Ovary (tissue), 9 donors: Measurements from ENCODE around the gene TERB1. TPM values are rescaled to one million over a fixed set of nuclear protein-coding genes. Genes with fewer than 3 reads are reported as not detected.
A peak's percentile ranks its signal among the peaks of the same experiment; 100 is the strongest.

ENCODE experiments used
- DNase-seq, 5 donors: peaks; one replicate each; pipeline ENCODE4 v3.0.0-alpha.2; 2019 to 2020
- H3K27ac ChIP-seq, 2 donors: fragments of 200-600 bp; one replicate each; pipeline versions ENCODE4 v1.5.1 to v1.8.0; 2019 to 2022
- H3K27me3 ChIP-seq: fragments of 200-600 bp; one replicate; pipeline ENCODE4 v1.8.0; 2022
- H3K36me3 ChIP-seq: fragments of 200-600 bp; sonication (generic); one replicate; pipeline ENCODE4 v1.5.1; 2019
- H3K4me1 ChIP-seq: one replicate; pipeline ENCODE4 v1.8.1; 2013; ENCODE audit warnings: mild to moderate bottlenecking, moderate library complexity; ENCODE audit not compliant: insufficient read depth
- H3K4me3 ChIP-seq: fragments of 200-600 bp; sonication (generic); one replicate; pipeline ENCODE4 v1.5.1; 2017
- H3K9me3 ChIP-seq, 2 donors: fragments of 200-600 bp in 1 of 2; sonication (generic) in 1 of 2; one replicate each; pipeline versions ENCODE4 v1.5.1 to v1.8.1; 2013 to 2019; ENCODE audit warnings: mild to moderate bottlenecking in 1 of 2, moderate library complexity in 1 of 2
- CTCF ChIP-seq, 3 donors: fragments of 450-650 bp in 2 of 3; fragments of 200-600 bp in 1 of 3; IDR thresholded peaks; one replicate each; pipeline versions ENCODE4 v1.5.1 to v1.8.0; 2016 to 2022; ENCODE audit warnings: antibody characterized with exemption in 3 of 3, mild to moderate bottlenecking in 1 of 3
- EP300 ChIP-seq: sonication (generic); formaldehyde crosslinking; IDR thresholded peaks from one replicate; pipeline ENCODE4 v1.6.1; 2017; ENCODE audit warnings: antibody characterized with exemption
- POLR2A ChIP-seq: fragments of 450-650 bp; IDR thresholded peaks from one replicate; pipeline ENCODE4 v1.6.1; 2017; ENCODE audit warnings: antibody characterized with exemption, mild to moderate bottlenecking, moderate library complexity
- WGBS, 3 donors: extraction: QIAGEN DNeasy Blood & Tissue Kit in 1 of 3; methylation state at CpG; one replicate each; pipeline versions ENCODE4 v1.1.5 to v1.1.7; 2013 to 2017; 5-methylcytosine and 5-hydroxymethylcytosine counted together
- intact Hi-C, 4 donors: fragments of 100-400 bp; cut with DNase I; formaldehyde crosslinking; loops; one replicate each; pipeline versions ENCODE4 v1.11.0 to v1.15.1; 2022 to 2023
- polyA plus RNA-seq, 2 donors: library from polyadenylated mRNA; stranded (reverse); fragments of 200-250 nt in 1 of 2; fragments of 350-450 nt in 1 of 2; fragmentation: Illumina TruSeq in 1 of 2; extraction: RNeasy Lipid Tissue Mini Kit (QIAGEN cat#74804) in 1 of 2; gene quantifications; one replicate each; pipeline ENCODE4 v1.2.3, GENCODE V29; 2013 to 2014
- total RNA-seq, 7 donors: library from RNA; depleted of rRNA in 2 of 7; stranded (reverse); fragments of >200 nt in 2 of 7; fragmentation: NEBNext Ultra II Directional in 3 of 7; extraction: Animal tissue kit (Norgen Biotek cat#: 25700) in 3 of 7; gene quantifications; one replicate each; pipeline versions ENCODE4 v1.1.0 to v1.2.4, GENCODE V29; 2016 to 2023
- donor health status: DM: no; HTN: no; CAD: no; lungs with moderate emphysema.
- donor health status: DM: no; HTN: no; CAD: no.
- donor health status: Bipolar disorder and iron deficiency.
- donor health status: DM: yes; HTN: yes; CAD: no.
- donor health status: DM: no; HTN: no; CAD: no.
- donor health status: DM: yes; HTN: yes; CAD: no.

Gene TERB1
- total and polyA plus RNA-seq, 9 donors, result 0.04 to 0.50 (median 0.31) TPM; not detected in 5

- no peaks in the 10 kb centered on the region for H3K9me3 ChIP-seq
- H3K36me3 ChIP-seq, result no peaks in the 10 kb centered on the region
- no peaks in the 10 kb centered on the region for H3K27me3 ChIP-seq
- DNase-seq, result peak in 1 of 5 donors; percentile 4
- WGBS, 3 donors, result 10 to 12% (median 11%) methylated on average over 10 of the region's 10 CpGs
- intact Hi-C loops, result no loop called here
- no peak overlapping the region for H3K27ac ChIP-seq
- no peak overlapping the region for H3K4me3 ChIP-seq
- no peak for TF ChIP-seq EP300
- no peak for TF ChIP-seq CTCF (IDR thresholded peaks at IDR 0.05)
- TF ChIP-seq POLR2A, result no peak
- H3K4me1 ChIP-seq, result peaks cover 7% of the 10 kb centered on the region
Measured at GRCh38 chr16:66845080-66845410, 43.7 kb upstream of the TERB1 start.

- Histone ChIP-seq H3K4me1 (peaks cover 7% of the 10 kb centered on the region), H3K9me3 (no peaks in the 10 kb centered on the region), H3K4me3 (no peak within 1 kb of the TSS), H3K27ac (no peak within 1 kb of the TSS), H3K27me3 (no peaks in the 10 kb centered on the region), H3K36me3 (no peaks in the 10 kb centered on the region)
- TF ChIP-seq POLR2A (no peak), CTCF (IDR thresholded peaks at IDR 0.05) (no peak), EP300 (no peak)
- DNase-seq, result peak in 1 of 5 donors; percentile 12
- 0 to 1% (median 1%) methylated on average over 69 to 79 of the region's 79 CpGs for WGBS, 3 donors
- intact Hi-C loops, result no loop called here
Measured at GRCh38 chr16:66844342-66845079, 43.1 kb upstream of the TERB1 start, which contains the start of gene CA7. Gene CA7 (plus strand): TSS chr16:66844414. CDS start chr16:66844488, 74 bp downstream.

- Histone ChIP-seq H3K27ac (no peak overlapping the region), H3K4me3 (no peak overlapping the region), H3K9me3 (no peaks in the 10 kb centered on the region), H3K27me3 (no peaks in the 10 kb centered on the region), H3K36me3 (no peaks in the 10 kb centered on the region), H3K4me1 (peaks cover 7% of the 10 kb centered on the region)
- TF ChIP-seq POLR2A (no peak), EP300 (no peak), CTCF (IDR thresholded peaks at IDR 0.05) (no peak)
- WGBS, 3 donors, result 12 to 16% (median 14%) methylated on average over 10 to 14 of the region's 14 CpGs
- intact Hi-C loops, result no loop called here
- DNase-seq, result peak in 1 of 5 donors; percentile 10
Measured at GRCh38 chr16:66844009-66844341, 42.6 kb upstream of the TERB1 start.

GRCh38 chr16:66843191-66843590 lies 41.8 kb upstream of the TERB1 start:
- Histone ChIP-seq H3K4me3 (no peak overlapping the region), H3K27ac (no peak overlapping the region), H3K27me3 (no peaks in the 10 kb centered on the region), H3K4me1 (peaks cover 7% of the 10 kb centered on the region), H3K9me3 (no peaks in the 10 kb centered on the region), H3K36me3 (no peaks in the 10 kb centered on the region)
- intact Hi-C loops, result no loop called here
- peak in 1 of 5 donors; percentile 1 for DNase-seq
- no peak for TF ChIP-seq CTCF (IDR thresholded peaks at IDR 0.05)
- TF ChIP-seq EP300, result no peak
- no peak for TF ChIP-seq POLR2A
- 92 to 96% (median 93%) methylated on average over 2 of the region's 2 CpGs for WGBS, 3 donors
